Panc1 (cell line): ENCODE results near the gene PSMF1. TPM values are rescaled to one million over a fixed set of nuclear protein-coding genes. Genes with fewer than 3 reads are reported as not detected.

ENCODE experiments used
- ATAC-seq: fragments of 200-7000 bp; cut with Tn5 transposase; 2 replicates; pipeline ENCODE4 v1.9.1; 2020; ENCODE audit warnings: mild to moderate bottlenecking, moderate library complexity
- BruUV-seq: library from RNA; stranded (reverse); fragments of 400-500 nt; replicated peaks from 2 replicates; lab custom pipeline; 2021; lab: Mats Ljungman, UMichigan
- CTCF ChIA-PET: fragments of 300-600 bp; sonication (Branson Sonifier 250); formaldehyde crosslinking; loops from one replicate; lab custom pipeline; 2022; ENCODE audit warnings: antibody characterized with exemption; lab: Charles Lee
- POLR2A ChIA-PET: fragments of 300-600 bp; sonication (Branson Sonifier 250); formaldehyde crosslinking; loops from one replicate; lab custom pipeline; 2022; ENCODE audit warnings: antibody characterized with exemption; lab: Charles Lee
- DNase-seq: peaks from one replicate; pipeline ENCODE4 v3.0.0-alpha.2; 2010; ENCODE audit warnings: low read depth, low spot score
- H3K27ac ChIP-seq: 2 replicates; pipeline ENCODE4 v1.5.1; 2011; ENCODE audit warnings: mild to moderate bottlenecking, low read length, inconsistent platforms
- H3K27me3 ChIP-seq: fragments of 200-500 bp; sonication (Bioruptor generic); 2 replicates; pipeline ENCODE4 v1.6.0; 2014; ENCODE audit warnings: low read length, inconsistent platforms; ENCODE audit not compliant: control insufficient read depth, insufficient read depth
- H3K36me3 ChIP-seq: fragments of 200-500 bp; sonication (Bioruptor generic); 2 replicates; pipeline ENCODE4 v1.5.1; 2014; ENCODE audit warnings: inconsistent platforms, mild to moderate bottlenecking, low read length, moderate library complexity; ENCODE audit not compliant: control insufficient read depth, insufficient read depth
- H3K4me1 ChIP-seq: 2 replicates; pipeline ENCODE4 v1.5.1; 2011; ENCODE audit warnings: inconsistent platforms, mild to moderate bottlenecking, low read length, moderate library complexity; ENCODE audit not compliant: control insufficient read depth, insufficient read depth
- H3K4me3 ChIP-seq, 2 experiments: 2 replicates each; pipeline ENCODE4 v1.5.1; 2011 to 2012; ENCODE audit warnings: low read depth in 2 of 2, low read length in 2 of 2, mild to moderate bottlenecking in 2 of 2, inconsistent platforms in 1 of 2, moderate library complexity in 1 of 2
- H3K9me3 ChIP-seq: fragments of 200-500 bp; sonication (Bioruptor generic); 2 replicates; pipeline ENCODE4 v1.5.1; 2014; ENCODE audit warnings: low read depth, mild to moderate bottlenecking, inconsistent platforms, low read length, moderate library complexity; ENCODE audit not compliant: control insufficient read depth, insufficient read depth
- CTCF ChIP-seq: fragments of 450-650 bp; IDR thresholded peaks from 2 replicates; pipeline ENCODE4 v1.5.1; 2017; ENCODE audit warnings: mild to moderate bottlenecking
- POLR2AphosphoS5 ChIP-seq: IDR thresholded peaks from 2 replicates; pipeline ENCODE4 v1.6.1; 2012; ENCODE audit warnings: mild to moderate bottlenecking, low read depth, low read length, moderate library complexity
- REST ChIP-seq, 2 experiments: IDR thresholded peaks; 2 replicates each; pipeline ENCODE4 v1.6.1; 2011 to 2012; ENCODE audit warnings: low read depth in 2 of 2, control low read depth in 1 of 2, low read length in 1 of 2, mild to moderate bottlenecking in 1 of 2, moderate library complexity in 1 of 2; ENCODE audit not compliant: insufficient read depth in 1 of 2
- SIN3A ChIP-seq: IDR thresholded peaks from 2 replicates; pipeline ENCODE4 v1.6.1; 2012; ENCODE audit warnings: low read depth, mild to moderate bottlenecking, low read length, moderate library complexity, borderline replicate concordance; ENCODE audit not compliant: insufficient read depth
- TCF7L2 ChIP-seq: IDR thresholded peaks from 2 replicates; pipeline ENCODE4 v1.6.1; 2011; ENCODE audit warnings: mild to moderate bottlenecking, low read depth, low read length, inconsistent platforms
- in situ Hi-C: cut with HindIII; loops from 2 replicates; pipeline ENCODE4 v1.10.0; 2016; ENCODE audit warnings: low sequenced_read_pairs, low pct_unique_long_range_greater_than_20kb
- intact Hi-C: fragments of 100-400 bp; cut with micrococcal nuclease; formaldehyde crosslinking; loops from one replicate; pipeline ENCODE4 v1.10.0; 2022; ENCODE audit not compliant: unreplicated experiment
- total RNA-seq: library from RNA; stranded (reverse); gene quantifications from one replicate; pipeline ENCODE4 v1.2.1, GENCODE V29; 2021; ENCODE audit not compliant: unreplicated experiment

PSMF1 gene
- total RNA-seq, 1 experiment from 2014 or later, result 161 TPM

- in situ Hi-C loops, result no loop called here
- Histone ChIP-seq H3K36me3 (peaks cover 13% of the 10 kb centered on the region), H3K4me3 (no peak overlapping the region), H3K27ac (no peak overlapping the region), H3K4me1 (no peaks in the 10 kb centered on the region), H3K27me3 (no peaks in the 10 kb centered on the region), H3K9me3 (no peaks in the 10 kb centered on the region)
- ChIA-PET POLR2A (no interaction called here), CTCF (no interaction called here)
- no TSS peak for BruUV-seq
- DNase-seq (no peak), ATAC-seq (no peak)
- TF ChIP-seq TCF7L2 (no peak), SIN3A (no peak), POLR2AphosphoS5 (no peak), REST (IDR thresholded peaks at IDR 0.05; ENCODE audit: insufficient read depth in 1 of 2, low read depth in 2 of 2, low read length in 1 of 2) (no peak), CTCF (no peak)
- intact Hi-C loops, result no loop called here
Observed at GRCh38 chr20:1155342-1155741, 36.9 kb downstream of the PSMF1 start.

- BruUV-seq, result no TSS peak
- ChIA-PET CTCF (no interaction called here), POLR2A (no interaction called here)
- H3K27me3 ChIP-seq, result no peaks in the 10 kb centered on the region
- no peak for DNase-seq
- H3K9me3 ChIP-seq, result no peaks in the 10 kb centered on the region
- H3K27ac ChIP-seq, result no peak overlapping the region
- peaks cover 4% of the 10 kb centered on the region; the same call in 1 of the 2 replicates for H3K36me3 ChIP-seq
- in situ Hi-C loops (no loop called here), intact Hi-C loops (no loop called here)
- ATAC-seq, result no peak
- TF ChIP-seq CTCF (no peak), SIN3A (no peak), TCF7L2 (no peak), REST (IDR thresholded peaks at IDR 0.05; ENCODE audit: insufficient read depth in 1 of 2, low read depth in 2 of 2, low read length in 1 of 2) (no peak), POLR2AphosphoS5 (no peak)
- no peaks in the 10 kb centered on the region for H3K4me1 ChIP-seq
- no peak overlapping the region for H3K4me3 ChIP-seq
Observed at GRCh38 chr20:1160496-1160895, 42.1 kb downstream of the PSMF1 start.
